Measurements from ENCODE around the gene SCAPER.

SCAPER gene

DNA sequence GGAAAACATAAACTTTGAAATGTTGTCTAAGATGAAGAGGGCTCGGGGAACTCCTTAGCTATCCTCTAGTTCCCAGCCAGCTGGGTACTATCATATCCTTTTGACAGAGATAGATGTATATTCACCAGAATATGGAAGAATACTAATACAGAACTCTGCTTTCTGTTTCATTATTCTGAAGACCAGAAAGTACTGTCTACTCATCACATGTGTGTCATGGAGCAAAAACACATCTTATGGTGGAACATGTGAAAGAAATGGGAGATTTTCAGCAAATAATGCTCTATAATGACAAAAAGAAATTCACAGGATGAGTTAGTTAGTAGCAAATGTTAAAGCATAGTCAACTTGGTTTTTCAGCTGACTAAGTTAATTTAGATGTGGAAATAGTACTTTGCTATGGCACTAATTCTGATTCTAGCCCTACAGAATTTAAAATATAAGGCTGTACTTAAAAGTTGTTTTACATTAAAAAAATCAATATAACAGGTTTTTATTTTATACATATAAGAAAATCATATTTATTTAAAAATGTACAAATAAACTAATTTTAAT lies 552.0 kb downstream of the SCAPER start:
- Histone ChIP-seq H3K4me3 (ENCODE audit: low read depth, low read length) (no peak overlapping the region), H3K9me3 (no peaks in the 10 kb centered on the region), H3K27me3 (peaks cover 9% of the 10 kb centered on the region), H3K4me1 (no peaks in the 10 kb centered on the region), H3K36me3 (no peaks in the 10 kb centered on the region)
- no peak for DNase-seq
- TF ChIP-seq, protein P1, sequence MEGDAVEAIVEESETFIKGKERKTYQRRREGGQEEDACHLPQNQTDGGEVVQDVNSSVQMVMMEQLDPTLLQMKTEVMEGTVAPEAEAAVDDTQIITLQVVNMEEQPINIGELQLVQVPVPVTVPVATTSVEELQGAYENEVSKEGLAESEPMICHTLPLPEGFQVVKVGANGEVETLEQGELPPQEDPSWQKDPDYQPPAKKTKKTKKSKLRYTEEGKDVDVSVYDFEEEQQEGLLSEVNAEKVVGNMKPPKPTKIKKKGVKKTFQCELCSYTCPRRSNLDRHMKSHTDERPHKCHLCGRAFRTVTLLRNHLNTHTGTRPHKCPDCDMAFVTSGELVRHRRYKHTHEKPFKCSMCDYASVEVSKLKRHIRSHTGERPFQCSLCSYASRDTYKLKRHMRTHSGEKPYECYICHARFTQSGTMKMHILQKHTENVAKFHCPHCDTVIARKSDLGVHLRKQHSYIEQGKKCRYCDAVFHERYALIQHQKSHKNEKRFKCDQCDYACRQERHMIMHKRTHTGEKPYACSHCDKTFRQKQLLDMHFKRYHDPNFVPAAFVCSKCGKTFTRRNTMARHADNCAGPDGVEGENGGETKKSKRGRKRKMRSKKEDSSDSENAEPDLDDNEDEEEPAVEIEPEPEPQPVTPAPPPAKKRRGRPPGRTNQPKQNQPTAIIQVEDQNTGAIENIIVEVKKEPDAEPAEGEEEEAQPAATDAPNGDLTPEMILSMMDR (IDR thresholded peaks at IDR 0.05; ENCODE audit: low read depth, low read length) = no peak

DNA sequence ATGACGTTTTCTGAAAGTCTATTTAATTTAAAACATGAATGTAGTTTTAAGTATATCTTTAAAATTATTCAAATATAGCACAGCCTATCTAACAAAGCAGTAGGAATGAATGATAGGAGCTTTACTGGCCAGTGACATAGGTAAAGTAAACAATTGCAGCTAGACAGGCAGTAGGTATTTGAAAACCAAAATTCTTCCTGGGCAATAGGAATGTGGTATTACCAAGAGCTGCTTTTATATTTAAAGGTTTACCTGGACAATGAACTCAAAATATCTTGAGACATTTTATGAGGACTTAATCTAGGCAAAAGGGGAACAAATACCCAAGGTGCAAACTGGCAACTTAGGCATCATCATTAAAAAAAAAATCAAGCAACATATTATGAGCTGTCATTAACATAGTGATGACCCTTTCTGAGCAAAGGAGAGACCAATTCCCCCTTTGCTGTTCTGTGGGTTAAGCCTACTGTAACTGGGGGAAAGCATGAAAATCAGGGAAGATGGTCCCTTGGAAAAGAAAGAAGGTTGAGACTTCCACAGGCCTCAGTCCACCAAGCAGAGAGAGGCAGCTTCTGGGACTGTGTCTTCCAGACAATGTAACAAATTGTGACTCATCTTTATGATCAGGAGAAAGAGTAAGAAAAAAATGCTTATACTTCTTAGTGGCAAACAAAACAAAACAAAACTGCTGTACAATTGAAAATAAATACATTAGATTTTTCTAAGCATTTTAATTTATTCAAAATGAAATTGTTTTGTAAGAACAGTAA lies 555.7 kb downstream of the SCAPER start:
- no peak overlapping the region for H3K4me3 ChIP-seq (ENCODE audit: low read depth, low read length)
- DNase-seq = no peak
- TF ChIP-seq, protein P1 (IDR thresholded peaks at IDR 0.05; ENCODE audit: low read depth, low read length) = no peak
- H3K4me1 ChIP-seq = no peaks in the 10 kb centered on the region
- peaks cover 46% of the 10 kb centered on the region for H3K27me3 ChIP-seq
- H3K9me3 ChIP-seq = no peaks in the 10 kb centered on the region
- H3K36me3 ChIP-seq = no peaks in the 10 kb centered on the region

DNA sequence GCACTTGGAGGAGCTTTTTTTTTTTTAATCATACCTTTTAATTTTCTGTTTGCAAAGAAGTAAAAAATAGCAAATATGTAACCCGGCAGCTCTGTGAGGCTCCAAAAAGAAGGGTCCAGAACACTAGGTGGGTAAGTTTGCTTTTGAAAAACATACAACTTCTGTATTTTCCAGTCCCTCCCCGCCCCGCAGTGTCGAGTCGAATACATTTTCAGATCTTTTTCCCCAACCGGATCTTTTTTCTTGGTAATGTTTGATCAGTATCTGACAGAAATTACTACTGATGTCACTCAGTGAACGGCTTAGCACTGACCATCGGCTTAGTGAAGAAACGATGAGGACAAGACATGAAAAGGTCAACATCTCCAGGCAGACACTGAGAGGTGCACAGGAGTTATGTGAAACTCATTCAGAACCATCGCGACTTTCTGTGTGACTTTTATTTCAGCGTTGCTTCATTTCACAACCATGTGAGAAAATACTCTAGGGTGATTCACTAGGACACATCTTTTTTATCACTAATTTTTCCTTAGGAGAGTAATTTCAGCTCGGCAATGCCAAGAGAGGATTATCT lies 557.6 kb downstream of the SCAPER start:
- Histone ChIP-seq H3K27me3 (peaks cover 65% of the 10 kb centered on the region), H3K4me3 (ENCODE audit: low read depth, low read length) (no peak overlapping the region)

DNA sequence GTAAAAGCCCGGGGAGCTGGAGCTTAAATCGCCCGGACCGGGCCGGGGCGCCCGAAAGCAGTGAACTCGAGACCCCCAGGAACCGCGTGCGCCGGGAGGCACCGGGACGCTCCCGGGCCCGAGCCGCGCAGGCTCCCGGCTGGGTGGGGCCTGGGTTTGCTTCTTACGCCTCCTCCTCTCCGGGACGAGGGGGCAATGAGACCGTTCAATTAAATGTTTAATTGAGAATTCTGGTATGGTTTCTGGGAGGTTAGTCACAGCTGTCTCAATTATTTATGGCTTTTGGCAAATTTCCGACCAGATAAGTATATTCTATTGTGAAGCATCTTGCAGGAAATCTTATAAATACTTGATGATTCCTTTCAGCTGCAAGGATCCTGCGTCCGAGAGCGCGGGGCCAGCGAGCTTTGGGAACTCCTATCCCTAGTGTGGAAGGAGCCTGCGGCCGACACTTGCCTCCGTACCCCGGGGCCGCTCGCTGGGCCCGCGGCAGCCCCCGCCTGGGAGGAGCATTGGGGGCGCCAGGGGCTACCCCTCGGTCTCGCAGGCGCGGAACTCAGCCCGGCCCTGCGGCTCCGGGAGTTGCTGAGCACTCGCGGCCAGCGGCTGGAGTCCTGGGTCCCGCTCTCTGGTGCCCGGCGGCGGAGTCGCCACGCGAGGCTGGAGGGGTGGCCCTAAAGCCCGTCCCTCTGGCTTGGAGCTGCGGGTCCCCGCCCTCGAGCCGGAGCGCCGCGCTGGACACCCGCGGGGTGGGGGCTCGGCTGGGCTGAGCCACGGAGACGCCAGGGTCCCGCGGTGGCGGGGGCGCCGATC lies 558.3 kb downstream of the SCAPER start:
- Histone ChIP-seq H3K36me3 (no peaks in the 10 kb centered on the region), H3K4me3 (ENCODE audit: low read depth, low read length) (peak overlapping the region; percentile 27), H3K9me3 (peaks cover 5% of the 10 kb centered on the region; the same call in 1 of the 2 replicates), H3K27me3 (peaks cover 72% of the 10 kb centered on the region), H3K4me1 (no peaks in the 10 kb centered on the region)
- DNase-seq = no peak
- TF ChIP-seq, protein P1 (IDR thresholded peaks at IDR 0.05; ENCODE audit: low read depth, low read length) = no peak

More for the DNA sequence above, 557.6 kb downstream of the SCAPER start:
- TF ChIP-seq, protein P1 (IDR thresholded peaks at IDR 0.05; ENCODE audit: low read depth, low read length) = no peak
- H3K36me3 ChIP-seq = no peaks in the 10 kb centered on the region
- H3K9me3 ChIP-seq = peaks cover under 1% of the 10 kb centered on the region; the same call in 1 of the 2 replicates
- no peak for DNase-seq
- H3K4me1 ChIP-seq = no peaks in the 10 kb centered on the region

DNA sequence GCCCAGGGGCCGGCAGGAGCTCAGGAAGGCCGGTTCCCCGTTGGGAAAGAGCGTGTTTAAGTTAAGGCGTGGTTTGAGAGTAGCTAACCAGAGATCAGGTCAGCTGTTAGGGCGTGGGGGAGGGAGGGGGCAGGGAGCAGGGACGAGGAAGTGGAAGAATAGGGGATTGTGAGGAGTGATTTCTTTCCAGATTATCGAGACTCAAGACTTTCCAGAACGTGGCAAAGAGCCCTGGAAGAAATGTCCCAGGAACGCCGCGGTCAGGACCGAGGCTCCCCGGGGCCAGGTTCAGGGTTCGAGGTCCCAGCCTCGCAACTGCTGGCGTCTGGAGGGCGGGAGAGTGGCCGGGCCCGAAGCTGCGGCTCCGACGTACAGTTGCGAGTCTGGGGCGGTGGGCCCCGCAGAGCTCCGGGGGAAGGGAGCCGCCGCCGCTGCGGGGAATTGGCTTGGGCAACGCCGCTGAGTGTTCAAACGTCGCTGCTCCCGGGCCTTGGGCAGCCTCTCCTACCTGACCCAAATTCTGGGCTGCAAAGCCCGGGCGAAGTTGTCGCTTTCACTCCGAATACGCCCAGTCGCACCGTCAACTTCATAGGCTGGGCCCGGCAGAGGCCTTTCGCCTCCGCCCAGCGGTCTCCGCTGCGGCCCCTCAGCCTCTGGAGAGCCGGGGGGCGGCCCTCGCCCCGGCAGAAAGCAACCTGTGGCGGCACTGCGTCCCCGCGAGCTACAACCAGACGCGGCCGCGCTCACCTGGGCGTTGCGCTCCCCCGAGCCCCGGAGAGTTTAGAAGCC lies 559.1 kb downstream of the SCAPER start:
- Histone ChIP-seq H3K4me3 (ENCODE audit: low read depth, low read length) (peak overlapping the region; percentile 27), H3K27me3 (peaks cover 80% of the 10 kb centered on the region), H3K9me3 (peaks cover 5% of the 10 kb centered on the region; the same call in 1 of the 2 replicates), H3K4me1 (no peaks in the 10 kb centered on the region), H3K36me3 (no peaks in the 10 kb centered on the region)
- TF ChIP-seq, protein P1 (IDR thresholded peaks at IDR 0.05; ENCODE audit: low read depth, low read length) = no peak
- DNase-seq = no peak

Measured in BE2C (cell line).